Endothelial cell of umbilical vein (primary cell): ENCODE measurements around the gene SPINK1. TPM values are rescaled to one million over a fixed set of nuclear protein-coding genes. Genes with fewer than 3 reads are reported as not detected.

ENCODE experiments used
- BruUV-seq: library from RNA; stranded (reverse); fragments of 400-500 nt; replicated peaks from 2 replicates; lab custom pipeline; 2021; lab: Mats Ljungman, UMichigan
- CTCF ChIA-PET: fragments of 300-600, 350-600 bp; sonication (Branson Sonifier 250); formaldehyde crosslinking; loops from one replicate; lab custom pipeline; 2021; ENCODE audit warnings: antibody characterized with exemption, inconsistent platforms; lab: Charles Lee
- POLR2A ChIA-PET: fragments of 300-600, 350-600 bp; sonication (Branson Sonifier 250); formaldehyde crosslinking; loops from one replicate; lab custom pipeline; 2021; ENCODE audit warnings: antibody characterized with exemption, inconsistent platforms; lab: Charles Lee
- DNase-seq: peaks from one replicate; pipeline ENCODE4 v3.0.0-alpha.2; 2011; ENCODE audit warnings: low read depth, low spot score
- FAIRE-seq: peaks from 2 replicates; lab custom pipeline; 2011; peaks lifted over from hg19 to GRCh38; lab: Jason Lieb, UNC
- H2AFZ ChIP-seq: 2 replicates; pipeline ENCODE4 v1.6.0; 2012; ENCODE audit warnings: low read depth, low read length, control low read depth, inconsistent platforms
- H3K27ac ChIP-seq: 2 replicates; pipeline ENCODE4 v1.5.1; 2011; ENCODE audit warnings: low read depth, mild to moderate bottlenecking, control low read depth, low read length, moderate library complexity; ENCODE audit not compliant: insufficient read depth
- H3K27me3 ChIP-seq, 2 experiments: 2 replicates each; pipeline versions ENCODE4 v1.6.0 to v1.6.1; 2011; ENCODE audit warnings: low read length in 2 of 2, mixed read lengths in 1 of 2; ENCODE audit not compliant: control insufficient read depth in 2 of 2, insufficient read depth in 2 of 2
- H3K36me3 ChIP-seq, 2 experiments: 2 replicates in 1 of 2; 3 replicates in 1 of 2; pipeline ENCODE4 v1.5.1; 2011; ENCODE audit warnings: low read length in 2 of 2, mild to moderate bottlenecking in 1 of 2, moderate library complexity in 1 of 2; ENCODE audit not compliant: control insufficient read depth in 2 of 2, insufficient read depth in 2 of 2; ENCODE audit errors: extremely low read depth in 1 of 2
- H3K4me1 ChIP-seq: 3 replicates; pipeline ENCODE4 v1.5.1; 2011; ENCODE audit warnings: mild to moderate bottlenecking, low read length; ENCODE audit not compliant: control insufficient read depth, insufficient read depth; ENCODE audit errors: extremely low read depth
- H3K4me2 ChIP-seq: 2 replicates; pipeline ENCODE4 v1.6.1; 2011; ENCODE audit warnings: low read length, control low read depth, mixed read lengths; ENCODE audit not compliant: insufficient read depth
- H3K4me3 ChIP-seq, 3 experiments: fragments of 200-600 bp in 1 of 3; sonication (generic), shearing (Covaris generic) in 1 of 3; replicated peaks in 1 of 3; 2 replicates each; pipeline ENCODE4 v1.5.1; 2011 to 2016; ENCODE audit warnings: control low read depth in 3 of 3, low read length in 3 of 3, mild to moderate bottlenecking in 2 of 3, inconsistent platforms in 1 of 3, low read depth in 1 of 3, moderate library complexity in 1 of 3; ENCODE audit not compliant: insufficient read depth in 1 of 3
- H3K79me2 ChIP-seq: 2 replicates; pipeline ENCODE4 v1.6.0; 2012; ENCODE audit warnings: low read length, inconsistent platforms; ENCODE audit not compliant: control insufficient read depth, insufficient read depth
- H3K9ac ChIP-seq: replicated peaks from 2 replicates; pipeline ENCODE3; 2011; ENCODE audit warnings: low read length, control low read depth; ENCODE audit not compliant: insufficient read depth; ENCODE audit errors: extremely low read depth
- H3K9me1 ChIP-seq: replicated peaks from 3 replicates; pipeline ENCODE4 v1.6.0; 2011; ENCODE audit warnings: mild to moderate bottlenecking, low read length; ENCODE audit not compliant: control insufficient read depth, insufficient read depth; ENCODE audit errors: extremely low read depth
- H3K9me3 ChIP-seq: replicated peaks from 2 replicates; pipeline ENCODE4 v1.5.1; 2012; ENCODE audit warnings: low read length, inconsistent platforms; ENCODE audit not compliant: control insufficient read depth, insufficient read depth
- H4K20me1 ChIP-seq: replicated peaks from 2 replicates; pipeline ENCODE3; 2011; ENCODE audit warnings: mild to moderate bottlenecking, low read length; ENCODE audit not compliant: control insufficient read depth, insufficient read depth; ENCODE audit errors: extremely low read depth
- EZH2 ChIP-seq: IDR thresholded peaks from 2 replicates; pipeline ENCODE4 v1.6.1; 2012; ENCODE audit warnings: borderline replicate concordance, low read depth, mild to moderate bottlenecking, moderate library complexity, low read length, inconsistent platforms; ENCODE audit not compliant: severe bottlenecking
- FOS ChIP-seq: IDR thresholded peaks from 2 replicates; pipeline ENCODE4 v1.6.1; 2011; ENCODE audit warnings: mild to moderate bottlenecking, low read length, moderate library complexity, borderline replicate concordance; ENCODE audit not compliant: insufficient read depth
- GATA2 ChIP-seq: IDR thresholded peaks from 2 replicates; pipeline ENCODE4 v1.7.0; 2011; ENCODE audit warnings: low read depth, mild to moderate bottlenecking, moderate library complexity, mixed read lengths, low read length; ENCODE audit not compliant: insufficient read length, insufficient read depth
- JUN ChIP-seq: IDR thresholded peaks from 2 replicates; pipeline ENCODE4 v1.6.1; 2011; ENCODE audit warnings: borderline replicate concordance, low read depth; ENCODE audit not compliant: insufficient read length, insufficient read depth
- dilution Hi-C: fragments of 300-500 bp; cut with MboI; formaldehyde crosslinking; loops from one replicate; pipeline ENCODE4 v1.15.0; 2019; ENCODE audit warnings: low sequenced_read_pairs; ENCODE audit not compliant: extremely low pct_ligation_motif_present
- intact Hi-C: fragments of 100-400 bp; cut with micrococcal nuclease; formaldehyde crosslinking; loops from one replicate; pipeline ENCODE4 v1.10.0; 2022
- polyA plus RNA-seq, 4 experiments: library from polyadenylated mRNA; depleted of rRNA in 3 of 4; stranded (reverse) in 3 of 4; unstranded in 1 of 4; fragments of >200 nt; gene quantifications; 2 replicates each; pipeline versions ENCODE4 v1.2.1 to v1.2.3, GENCODE V29; 2011 to 2012; ENCODE audit warnings: missing spikeins in 1 of 4
- total RNA-seq: library from RNA; stranded (reverse); gene quantifications from 2 replicates; pipeline ENCODE4 v1.2.3, GENCODE V29; 2021
- TF ChIP-seq, protein P1 (sequence below), 2 donors: IDR thresholded peaks; 1 replicate in 1 of 2; 2 replicates in 1 of 2; pipeline ENCODE4 v1.5.1; 2011; ENCODE audit warnings: low read length in 2 of 2, mild to moderate bottlenecking in 2 of 2, moderate library complexity in 2 of 2, control low read depth in 1 of 2, inconsistent platforms in 1 of 2, low read depth in 1 of 2; ENCODE audit not compliant: insufficient read depth in 1 of 2; ENCODE audit errors: extremely low read depth in 1 of 2

SPINK1 gene
- total and polyA plus RNA-seq, 2 donors (not counting 3 experiments of a cell fraction or from before 2014, with no cell fraction given), result not detected

DNA sequence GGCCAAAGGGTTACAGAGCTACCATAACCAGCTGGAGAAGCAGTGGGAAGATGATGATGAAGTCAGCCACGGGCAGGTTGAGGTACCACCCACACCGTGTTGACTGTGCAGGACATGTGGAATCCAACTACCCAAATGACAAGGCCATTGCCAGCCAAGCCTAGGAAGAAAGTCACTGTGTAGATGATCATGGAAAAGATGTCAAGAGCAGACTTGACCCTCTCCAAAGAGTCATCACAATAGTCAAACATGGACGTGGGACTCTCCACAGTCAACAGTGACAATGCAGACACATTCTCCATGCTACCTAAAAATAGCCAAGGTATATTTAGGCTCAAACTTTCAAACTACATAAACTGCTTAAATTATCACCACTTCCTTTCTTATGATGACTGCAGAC is 20.9 kb upstream of the SPINK1 start:
- Histone ChIP-seq H3K9ac (no peak overlapping the region), H2AFZ (no peak overlapping the region), H3K9me1 (no peaks in the 10 kb centered on the region), H4K20me1 (no peaks in the 10 kb centered on the region), H3K79me2 (no peaks in the 10 kb centered on the region), H3K4me3 (no peak overlapping the region), H3K9me3 (no peaks in the 10 kb centered on the region), H3K27ac (no peak overlapping the region), H3K4me1 (no peaks in the 10 kb centered on the region), H3K36me3 (no peaks in the 10 kb centered on the region), H3K27me3 (peaks cover 0 to 3% of the 10 kb centered on the region in 2 experiments), H3K4me2 (no peak overlapping the region)
- ChIA-PET CTCF (interaction anchor here (12.6 kb wide), 1 partner anchor 81 kb away, joined by 170 read pairs; no protein-coding TSS in a partner anchor), POLR2A (no interaction called here)
- intact Hi-C loops (loop anchor here (10.0 kb wide), 1 partner anchor 522 kb away; no protein-coding TSS in a partner anchor), dilution Hi-C loops (no loop called here)
- BruUV-seq, result no TSS peak
- FAIRE-seq, result no peak
- DNase-seq, result no peak
- TF ChIP-seq EZH2 (no peak), FOS (no peak), JUN (no peak)
- TF ChIP-seq, protein P1, sequence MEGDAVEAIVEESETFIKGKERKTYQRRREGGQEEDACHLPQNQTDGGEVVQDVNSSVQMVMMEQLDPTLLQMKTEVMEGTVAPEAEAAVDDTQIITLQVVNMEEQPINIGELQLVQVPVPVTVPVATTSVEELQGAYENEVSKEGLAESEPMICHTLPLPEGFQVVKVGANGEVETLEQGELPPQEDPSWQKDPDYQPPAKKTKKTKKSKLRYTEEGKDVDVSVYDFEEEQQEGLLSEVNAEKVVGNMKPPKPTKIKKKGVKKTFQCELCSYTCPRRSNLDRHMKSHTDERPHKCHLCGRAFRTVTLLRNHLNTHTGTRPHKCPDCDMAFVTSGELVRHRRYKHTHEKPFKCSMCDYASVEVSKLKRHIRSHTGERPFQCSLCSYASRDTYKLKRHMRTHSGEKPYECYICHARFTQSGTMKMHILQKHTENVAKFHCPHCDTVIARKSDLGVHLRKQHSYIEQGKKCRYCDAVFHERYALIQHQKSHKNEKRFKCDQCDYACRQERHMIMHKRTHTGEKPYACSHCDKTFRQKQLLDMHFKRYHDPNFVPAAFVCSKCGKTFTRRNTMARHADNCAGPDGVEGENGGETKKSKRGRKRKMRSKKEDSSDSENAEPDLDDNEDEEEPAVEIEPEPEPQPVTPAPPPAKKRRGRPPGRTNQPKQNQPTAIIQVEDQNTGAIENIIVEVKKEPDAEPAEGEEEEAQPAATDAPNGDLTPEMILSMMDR (IDR thresholded peaks at IDR 0.05; ENCODE audit: extremely low read depth in 1 of 2, insufficient read depth in 1 of 2, low read depth in 1 of 2, low read length in 2 of 2), result no peak

DNA sequence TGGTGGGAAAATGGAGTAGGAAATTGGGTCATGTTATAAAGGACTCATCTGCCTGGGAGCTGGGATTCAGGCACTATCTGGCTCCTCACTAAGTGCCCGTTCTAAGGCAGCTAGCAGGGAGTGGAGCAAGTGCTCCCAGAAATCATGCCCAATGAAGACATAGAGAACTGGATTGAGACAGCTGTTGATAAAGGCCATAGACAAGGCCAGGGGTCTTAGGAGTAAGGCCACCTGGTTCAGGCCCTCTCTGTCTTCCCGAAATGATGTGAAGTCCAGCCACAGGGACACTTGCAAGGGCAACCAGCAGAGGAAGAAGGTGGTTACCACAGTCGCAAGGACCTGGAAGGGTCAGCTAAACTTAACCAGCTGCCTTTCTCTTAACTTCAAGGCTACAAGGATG is 20.1 kb upstream of the SPINK1 start:
- H3K9me1 ChIP-seq, result no peaks in the 10 kb centered on the region
- POLR2A ChIA-PET, result no interaction called here
- no TSS peak for BruUV-seq
- no peak overlapping the region for H2AFZ ChIP-seq
- DNase-seq, result no peak
- intact Hi-C loops, result loop anchor here (10.0 kb wide), 1 partner anchor 523 kb away; no protein-coding TSS in a partner anchor
- H3K79me2 ChIP-seq, result no peaks in the 10 kb centered on the region
- no peaks in the 10 kb centered on the region for H3K4me1 ChIP-seq
- no peaks in the 10 kb centered on the region for H3K36me3 ChIP-seq
- peaks cover 4 to 5% of the 10 kb centered on the region in 2 experiments for H3K27me3 ChIP-seq
- CTCF ChIA-PET, result interaction anchor here (0.7 kb wide), 1 partner anchor 35 kb away, joined by 3 read pairs; no protein-coding TSS in a partner anchor
- H4K20me1 ChIP-seq, result no peaks in the 10 kb centered on the region
- dilution Hi-C loops, result no loop called here
- H3K9ac ChIP-seq, result no peak overlapping the region
- FAIRE-seq, result no peak
- H3K27ac ChIP-seq, result no peak overlapping the region
- no peaks in the 10 kb centered on the region for H3K9me3 ChIP-seq
- TF ChIP-seq EZH2, result no peak
- TF ChIP-seq GATA2, result no peak
- no peak for TF ChIP-seq JUN
- TF ChIP-seq, protein P1 (IDR thresholded peaks at IDR 0.05; ENCODE audit: extremely low read depth in 1 of 2, insufficient read depth in 1 of 2, low read depth in 1 of 2, low read length in 2 of 2), result no peak
- H3K4me2 ChIP-seq, result no peak overlapping the region
- H3K4me3 ChIP-seq, result no peak overlapping the region
